Peyer's patch (tissue), 4 donors: ENCODE data around the gene ADGRE3. TPM values are rescaled to one million over a fixed set of nuclear protein-coding genes. Genes with fewer than 3 reads are reported as not detected.
"Not testable (repeated sequence)": the region's sequence is repeated elsewhere in the genome, so short reads cannot be mapped to it uniquely, and the experiment has no call there.

ENCODE experiments used
- DNase-seq, 3 donors: peaks; one replicate each; pipeline ENCODE4 v3.0.0-alpha.2; 2017 to 2019
- H3K27ac ChIP-seq, 4 donors: fragments of 200-600 bp; sonication (generic); one replicate each; pipeline ENCODE4 v1.5.1; 2016 to 2019
- H3K27me3 ChIP-seq, 2 donors: fragments of 200-600 bp; sonication (generic); one replicate each; pipeline ENCODE4 v1.5.1; 2019
- H3K36me3 ChIP-seq, 3 donors: fragments of 200-600 bp; sonication (generic); one replicate each; pipeline ENCODE4 v1.5.1; 2016 to 2019
- H3K4me1 ChIP-seq, 4 donors: fragments of 200-600 bp; sonication (generic); one replicate each; pipeline ENCODE4 v1.5.1; 2016 to 2019
- H3K4me3 ChIP-seq, 4 donors: fragments of 200-600 bp; sonication (generic); 1 replicate in 3 of 4; 2 replicates in 1 of 4; pipeline ENCODE4 v1.5.1; 2016 to 2019; ENCODE audit warnings: mild to moderate bottlenecking in 1 of 4
- H3K9me3 ChIP-seq, 4 donors: fragments of 200-600 bp; sonication (generic); one replicate each; pipeline ENCODE4 v1.5.1; 2016 to 2019; ENCODE audit warnings: mild to moderate bottlenecking in 1 of 4
- CTCF ChIP-seq, 6 experiments: fragments of 450-650 bp in 4 of 6; fragments of 200-600 bp in 2 of 6; sonication (generic) in 1 of 6; IDR thresholded peaks; one replicate each; pipeline ENCODE4 v1.5.1; 2017 to 2019; ENCODE audit warnings: antibody characterized with exemption in 6 of 6, mild to moderate bottlenecking in 3 of 6, moderate library complexity in 1 of 6
- POLR2A ChIP-seq, 2 donors: fragments of 450-650 bp; IDR thresholded peaks; one replicate each; pipeline ENCODE4 v1.5.1; 2017; ENCODE audit warnings: antibody characterized with exemption in 2 of 2, mild to moderate bottlenecking in 2 of 2, moderate library complexity in 2 of 2
- total RNA-seq, 4 donors: library from RNA; depleted of rRNA; stranded (reverse); fragments of >200 nt; gene quantifications; one replicate each; pipeline ENCODE4 v1.1.0, GENCODE V29; 2016

Gene ADGRE3
- total RNA-seq, 4 donors from 2014 or later, result not detected

GRCh38 chr19:14612657-14613056 is 62.0 kb downstream of the ADGRE3 start:
- H3K9me3 ChIP-seq, result no peaks in the 10 kb centered on the region
- H3K27me3 ChIP-seq, result no peaks in the 10 kb centered on the region
- no peak for DNase-seq
- H3K4me1 ChIP-seq, result peaks cover 0 to 8% (median 4%) of the 10 kb centered on the region in 4 donors
- H3K27ac ChIP-seq, result peak overlapping the region in 1 of 4 donors; percentile 72
- no peak overlapping the region for H3K4me3 ChIP-seq
- no peak for TF ChIP-seq CTCF (IDR thresholded peaks at IDR 0.05)
- no peak for TF ChIP-seq POLR2A (IDR thresholded peaks at IDR 0.05)
- H3K36me3 ChIP-seq, result no peaks in the 10 kb centered on the region

DNA sequence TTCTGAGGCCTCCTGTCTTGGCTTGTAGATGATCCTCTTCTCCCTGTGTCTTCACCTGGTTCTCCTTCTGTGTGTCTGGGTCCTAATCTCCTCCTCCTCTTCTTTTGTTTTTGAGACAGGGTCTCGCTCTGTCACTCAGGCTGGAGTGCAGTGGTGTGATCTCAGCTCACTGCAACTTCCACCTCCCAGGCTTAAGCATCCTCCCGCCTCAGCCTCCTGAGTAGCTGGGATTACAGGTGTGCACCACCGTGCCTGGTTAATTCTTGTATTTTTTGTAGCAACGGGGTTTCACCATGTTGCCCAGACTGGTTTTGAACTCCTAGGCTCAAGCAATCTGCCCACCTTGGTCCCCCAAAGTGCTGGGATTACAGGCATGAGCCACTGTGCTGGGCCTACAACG is 62.4 kb downstream of the ADGRE3 start:
- H3K9me3 ChIP-seq, H3K36me3 ChIP-seq, H3K27me3 ChIP-seq, DNase-seq, H3K4me1 ChIP-seq, H3K4me3 ChIP-seq: not testable (repeated sequence)
- peak overlapping the region in 1 of 4 donors; percentile 72 for H3K27ac ChIP-seq

DNA sequence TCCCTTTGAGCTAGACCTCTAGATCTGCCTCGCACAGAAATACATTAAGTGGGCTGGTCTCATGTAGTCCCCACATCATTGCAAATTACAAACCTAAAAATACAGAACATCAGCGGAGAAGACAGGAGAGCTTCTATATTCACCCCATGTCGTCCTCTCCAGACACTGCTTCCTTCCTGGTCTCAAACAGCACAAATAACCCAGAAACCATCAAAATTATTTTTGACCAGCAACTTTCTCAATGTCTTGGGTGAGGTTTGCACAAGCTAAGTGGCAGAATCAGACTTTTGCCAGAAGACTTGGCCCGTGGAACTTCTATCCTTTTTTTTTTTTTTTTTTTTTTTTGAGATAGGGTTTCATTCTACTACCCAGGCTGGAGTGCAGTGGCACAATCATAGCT is 63.6 kb downstream of the ADGRE3 start:
- Histone ChIP-seq H3K9me3 (no peaks in the 10 kb centered on the region), H3K4me3 (no peak overlapping the region), H3K36me3 (no peaks in the 10 kb centered on the region), H3K27ac (no peak overlapping the region), H3K27me3 (no peaks in the 10 kb centered on the region), H3K4me1 (peaks cover 0 to 8% (median 4%) of the 10 kb centered on the region in 4 donors)
- TF ChIP-seq CTCF (IDR thresholded peaks at IDR 0.05), result no peak
- no peak for TF ChIP-seq POLR2A (IDR thresholded peaks at IDR 0.05)
- DNase-seq, result no peak

GRCh38 chr19:14606627-14607026 is 68.0 kb downstream of the ADGRE3 start:
- H3K36me3 ChIP-seq, result no peaks in the 10 kb centered on the region
- no peak for TF ChIP-seq POLR2A (IDR thresholded peaks at IDR 0.05)
- no peak for TF ChIP-seq CTCF (IDR thresholded peaks at IDR 0.05)

DNA sequence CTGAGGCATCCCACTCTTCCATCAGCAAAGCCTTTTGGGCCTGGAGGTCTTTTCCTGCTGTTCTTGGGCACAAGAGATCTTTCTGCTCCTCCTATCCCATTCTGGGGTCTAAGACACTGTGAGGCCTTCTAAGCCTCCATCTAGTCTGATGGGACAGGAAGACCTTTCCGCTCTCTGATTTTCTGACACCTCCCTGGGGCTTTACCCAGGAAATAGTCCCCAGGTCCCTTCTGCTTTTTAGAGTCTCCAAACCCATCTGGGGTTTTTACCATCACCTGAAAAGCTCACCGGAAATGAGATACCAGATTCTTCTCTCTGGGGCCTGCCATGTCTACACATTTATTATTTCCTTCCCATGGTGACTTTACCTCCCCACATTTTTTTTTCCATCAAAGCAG is 70.7 kb downstream of the ADGRE3 start:
- peaks cover 0 to 9% (median 0%) of the 10 kb centered on the region in 4 donors for H3K4me1 ChIP-seq
- DNase-seq, result peak in 2 of 3 donors; percentile 47 to 57
- no peak for TF ChIP-seq POLR2A (IDR thresholded peaks at IDR 0.05)
- TF ChIP-seq CTCF (IDR thresholded peaks at IDR 0.05), result no peak
- H3K9me3 ChIP-seq, result no peaks in the 10 kb centered on the region
- no peaks in the 10 kb centered on the region for H3K36me3 ChIP-seq
- no peak overlapping the region for H3K4me3 ChIP-seq
- H3K27me3 ChIP-seq, result no peaks in the 10 kb centered on the region
- H3K27ac ChIP-seq, result peak overlapping the region in 1 of 4 donors; percentile 69

More at GRCh38 chr19:14606627-14607026, 68.0 kb downstream of the ADGRE3 start:
- Histone ChIP-seq H3K4me1 (peaks cover 0 to 9% (median 0%) of the 10 kb centered on the region in 4 donors), H3K27me3 (no peaks in the 10 kb centered on the region), H3K4me3 (no peak overlapping the region), H3K27ac (no peak overlapping the region), H3K9me3 (no peaks in the 10 kb centered on the region)
- DNase-seq, result no peak

GRCh38 chr19:14599548-14600147 is 75.0 kb downstream of the ADGRE3 start:
- Histone ChIP-seq H3K27me3 (no peaks in the 10 kb centered on the region), H3K4me1 (peaks cover 0 to 1% (median 0%) of the 10 kb centered on the region in 4 donors), H3K4me3 (no peak overlapping the region), H3K27ac (no peak overlapping the region), H3K36me3 (no peaks in the 10 kb centered on the region), H3K9me3 (no peaks in the 10 kb centered on the region)
- no peak for TF ChIP-seq POLR2A (IDR thresholded peaks at IDR 0.05)
- no peak for TF ChIP-seq CTCF (IDR thresholded peaks at IDR 0.05)
- no peak for DNase-seq
